ENCODE measurements around the gene IKZF1.

The IKZF1 gene

DNA sequence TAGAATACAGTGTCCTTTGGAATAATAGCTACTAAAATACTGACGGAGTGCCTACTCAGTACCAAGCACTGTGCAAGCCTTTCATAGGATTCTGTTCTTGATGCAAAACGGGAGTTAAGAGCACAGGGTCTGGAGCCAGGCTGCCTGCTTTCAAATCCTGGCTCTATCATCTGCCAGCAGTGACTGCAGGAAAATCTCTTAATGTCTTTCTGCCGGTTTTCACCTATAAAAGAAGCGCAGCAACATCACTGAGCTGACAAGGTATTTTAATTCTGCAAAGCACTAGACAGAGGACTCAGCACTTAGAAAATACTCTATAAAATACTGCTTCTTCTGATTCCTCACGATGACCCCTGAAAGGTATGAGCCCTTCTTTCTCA is 145.0 kb downstream of the IKZF1 start:
- H3K4me3 ChIP-seq (ENCODE audit: low read length) = peak overlapping the region; percentile 64
- peak overlapping the region; percentile 24; the same call in 1 of the 2 replicates for H3K27ac ChIP-seq (ENCODE audit: low read depth, low read length)
- no peaks in the 10 kb centered on the region for H3K9me3 ChIP-seq (ENCODE audit: insufficient read depth, low read depth, low read length)
- WGBS = 23% methylated on average over 5 of the region's 5 CpGs
- no peaks in the 10 kb centered on the region for H3K27me3 ChIP-seq (ENCODE audit: insufficient read depth, low read length)
- H3K4me1 ChIP-seq (ENCODE audit: insufficient read depth, low read length) = peaks cover 18% of the 10 kb centered on the region; the same call in 1 of the 2 replicates
- H3K9ac ChIP-seq (ENCODE audit: low read depth, low read length) = peak overlapping the region; percentile 69; the same call in 1 of the 2 replicates
- H3K36me3 ChIP-seq (ENCODE audit: insufficient read depth, low read length) = peaks cover 24% of the 10 kb centered on the region

DNA sequence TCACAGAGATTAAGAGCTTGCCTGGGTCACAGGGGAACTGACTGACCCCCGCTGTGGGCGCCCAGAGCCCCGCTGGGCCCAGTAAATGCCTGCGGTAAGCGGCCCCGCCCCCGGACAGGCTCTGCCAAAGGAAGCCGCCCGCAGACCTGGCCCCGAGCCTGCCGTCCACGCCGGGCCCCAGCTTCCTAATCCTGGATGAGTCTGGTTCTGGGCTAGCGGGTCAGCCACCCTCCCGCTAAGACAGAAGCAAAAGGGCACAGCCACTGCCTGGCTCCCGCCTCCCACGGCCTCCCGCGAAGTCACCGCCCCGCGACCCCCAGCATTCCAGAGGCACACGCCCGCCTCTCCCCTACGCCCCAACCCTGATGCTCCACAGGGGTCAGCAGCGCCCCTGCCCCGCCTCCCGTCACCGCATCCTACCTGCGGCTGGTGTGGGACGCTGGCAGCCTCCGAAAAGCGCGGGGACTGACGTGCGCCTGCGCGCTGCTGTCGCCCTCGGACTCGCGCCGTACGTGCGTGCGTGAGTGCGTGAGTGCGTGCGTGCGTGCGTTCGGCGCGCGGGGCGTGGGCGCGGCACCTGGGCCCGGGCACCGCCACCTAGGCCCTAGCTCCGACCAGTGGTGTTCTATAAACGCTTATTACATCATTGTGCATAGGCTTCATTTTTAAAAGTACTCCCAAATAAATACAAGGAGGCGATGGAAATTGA is 145.5 kb downstream of the IKZF1 start, which contains the start of gene FIGNL1:
FIGNL1 (minus strand) TSS at position 470 of the 709 bp plus-strand sequence. CDS start 3,063 bp downstream, outside the sequence.
- Histone ChIP-seq H3K9ac (ENCODE audit: low read depth, low read length) (peak within 1 kb of the TSS; percentile 69), H3K27me3 (ENCODE audit: insufficient read depth, low read length) (no peaks in the 10 kb centered on the region), H3K9me3 (ENCODE audit: insufficient read depth, low read depth, low read length) (no peaks in the 10 kb centered on the region), H3K27ac (ENCODE audit: low read depth, low read length) (peak within 1 kb of the TSS; percentile 24; the same call in 1 of the 2 replicates), H3K4me1 (ENCODE audit: insufficient read depth, low read length) (peaks cover 18% of the 10 kb centered on the region; the same call in 1 of the 2 replicates), H3K4me3 (ENCODE audit: low read length) (peak within 1 kb of the TSS; percentile 64), H3K36me3 (ENCODE audit: insufficient read depth, low read length) (peaks cover 20% of the 10 kb centered on the region)
- WGBS = 3% methylated on average over 63 of the region's 63 CpGs

DNA sequence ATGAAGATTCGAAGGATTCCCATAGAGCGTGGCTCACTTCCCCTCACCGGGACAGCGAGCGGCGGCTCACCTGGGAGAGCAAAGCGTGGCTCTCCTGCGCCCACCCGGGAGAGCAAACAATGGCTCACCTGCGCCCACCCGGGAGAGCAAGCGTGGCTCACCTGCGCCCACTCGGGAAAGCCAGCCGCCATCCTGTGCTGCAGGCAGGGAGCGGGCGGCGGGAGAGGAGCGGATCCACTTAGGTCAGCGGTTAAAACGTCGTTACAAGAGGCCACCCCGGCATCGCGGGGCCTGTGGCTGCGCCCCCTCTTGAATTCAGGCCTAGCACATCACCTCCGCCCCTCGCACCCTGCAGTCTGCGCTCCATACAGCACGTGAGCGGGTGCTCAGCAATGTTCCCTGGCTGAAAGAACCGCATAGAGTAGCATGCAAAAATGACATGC is 146.1 kb downstream of the IKZF1 start:
- Histone ChIP-seq H3K27ac (ENCODE audit: low read depth, low read length) (no peak overlapping the region), H3K4me1 (ENCODE audit: insufficient read depth, low read length) (peaks cover 18% of the 10 kb centered on the region; the same call in 1 of the 2 replicates), H3K9ac (ENCODE audit: low read depth, low read length) (peak overlapping the region; percentile 28; the same call in 1 of the 2 replicates), H3K36me3 (ENCODE audit: insufficient read depth, low read length) (peaks cover 14% of the 10 kb centered on the region), H3K4me3 (ENCODE audit: low read length) (peak overlapping the region; percentile 64), H3K9me3 (ENCODE audit: insufficient read depth, low read depth, low read length) (no peaks in the 10 kb centered on the region), H3K27me3 (ENCODE audit: insufficient read depth, low read length) (no peaks in the 10 kb centered on the region)
- 90% methylated on average over 32 of the region's 32 CpGs for WGBS
